Upper lobe of right lung (tissue), 1 donor: ENCODE measurements around the gene KDM6A. TPM values are rescaled to one million over a fixed set of nuclear protein-coding genes. Genes with fewer than 3 reads are reported as not detected.
"Not testable (repeated sequence)": the region's sequence is repeated elsewhere in the genome, so short reads cannot be mapped to it uniquely, and the experiment has no call there.

Experiments
- ATAC-seq: fragments of 200-7000 bp; cut with Tn5 transposase; one replicate; pipeline ENCODE4 v1.9.1; 2020; ENCODE audit warnings: mild to moderate bottlenecking, moderate library complexity
- DNase-seq: peaks from one replicate; pipeline ENCODE4 v3.0.0-alpha.2; 2020
- H3K27ac ChIP-seq: fragments of 200-600 bp; one replicate; pipeline ENCODE4 v1.8.0; 2022
- H3K27me3 ChIP-seq: fragments of 200-600 bp; one replicate; pipeline ENCODE4 v1.8.0; 2022; ENCODE audit warnings: mild to moderate bottlenecking
- H3K36me3 ChIP-seq: fragments of 200-600 bp; one replicate; pipeline ENCODE4 v1.8.0; 2022
- H3K4me1 ChIP-seq: fragments of 200-600 bp; one replicate; pipeline ENCODE4 v1.8.0; 2022
- H3K4me3 ChIP-seq: fragments of 200-600 bp; one replicate; pipeline ENCODE4 v1.8.0; 2022; ENCODE audit warnings: mild to moderate bottlenecking
- H3K9me3 ChIP-seq: fragments of 200-600 bp; one replicate; pipeline ENCODE4 v1.8.0; 2022
- intact Hi-C: fragments of 100-400 bp; cut with DNase I; formaldehyde crosslinking; loops from one replicate; pipeline ENCODE4 v1.11.0; 2022
- total RNA-seq: library from RNA; stranded (reverse); fragmentation: NEBNext Ultra II Directional; extraction: Animal tissue kit (Norgen Biotek cat#: 25700); gene quantifications from one replicate; pipeline ENCODE4 v1.2.1, GENCODE V29; 2021
- TF ChIP-seq, protein P1 (sequence below): fragments of 200-600 bp; IDR thresholded peaks from one replicate; pipeline ENCODE4 v1.8.0; 2022; ENCODE audit warnings: antibody characterized with exemption
- donor health status: DM: no; HTN: yes; CAD: no; lungs with severe emphysema.

The KDM6A gene
- total RNA-seq, 1 donor from 2014 or later, result 24.7 TPM

DNA sequence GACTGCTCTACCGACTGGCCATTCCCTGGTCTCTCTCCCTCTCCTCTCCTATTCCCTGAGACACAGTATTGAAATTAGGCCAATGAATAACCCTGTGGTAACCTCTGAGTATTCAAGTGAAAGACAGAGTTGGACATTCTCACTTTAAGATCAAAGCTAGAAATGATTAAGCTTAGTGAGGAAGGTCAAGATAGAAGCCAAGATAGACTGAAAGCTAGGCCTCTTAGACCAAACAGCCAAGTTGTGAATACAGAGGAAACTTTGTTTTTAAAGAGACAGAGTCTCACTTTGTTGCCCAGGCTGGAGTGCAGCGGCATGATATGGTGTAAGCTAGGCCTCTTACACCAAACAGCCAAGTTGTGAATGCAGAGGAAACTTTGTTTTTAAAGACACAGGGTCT, 64.6 kb downstream of the KDM6A start:
- ATAC-seq, result no peak
- no peak overlapping the region for H3K27ac ChIP-seq
- TF ChIP-seq, protein P1, sequence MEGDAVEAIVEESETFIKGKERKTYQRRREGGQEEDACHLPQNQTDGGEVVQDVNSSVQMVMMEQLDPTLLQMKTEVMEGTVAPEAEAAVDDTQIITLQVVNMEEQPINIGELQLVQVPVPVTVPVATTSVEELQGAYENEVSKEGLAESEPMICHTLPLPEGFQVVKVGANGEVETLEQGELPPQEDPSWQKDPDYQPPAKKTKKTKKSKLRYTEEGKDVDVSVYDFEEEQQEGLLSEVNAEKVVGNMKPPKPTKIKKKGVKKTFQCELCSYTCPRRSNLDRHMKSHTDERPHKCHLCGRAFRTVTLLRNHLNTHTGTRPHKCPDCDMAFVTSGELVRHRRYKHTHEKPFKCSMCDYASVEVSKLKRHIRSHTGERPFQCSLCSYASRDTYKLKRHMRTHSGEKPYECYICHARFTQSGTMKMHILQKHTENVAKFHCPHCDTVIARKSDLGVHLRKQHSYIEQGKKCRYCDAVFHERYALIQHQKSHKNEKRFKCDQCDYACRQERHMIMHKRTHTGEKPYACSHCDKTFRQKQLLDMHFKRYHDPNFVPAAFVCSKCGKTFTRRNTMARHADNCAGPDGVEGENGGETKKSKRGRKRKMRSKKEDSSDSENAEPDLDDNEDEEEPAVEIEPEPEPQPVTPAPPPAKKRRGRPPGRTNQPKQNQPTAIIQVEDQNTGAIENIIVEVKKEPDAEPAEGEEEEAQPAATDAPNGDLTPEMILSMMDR, result no peak
- H3K4me1 ChIP-seq, result peaks cover 10% of the 10 kb centered on the region
- H3K27me3 ChIP-seq, result no peaks in the 10 kb centered on the region
- H3K36me3 ChIP-seq, result no peaks in the 10 kb centered on the region
- intact Hi-C loops, result no loop called here
- H3K9me3 ChIP-seq, result no peaks in the 10 kb centered on the region
- H3K4me3 ChIP-seq, result no peak overlapping the region
- no peak for DNase-seq

DNA sequence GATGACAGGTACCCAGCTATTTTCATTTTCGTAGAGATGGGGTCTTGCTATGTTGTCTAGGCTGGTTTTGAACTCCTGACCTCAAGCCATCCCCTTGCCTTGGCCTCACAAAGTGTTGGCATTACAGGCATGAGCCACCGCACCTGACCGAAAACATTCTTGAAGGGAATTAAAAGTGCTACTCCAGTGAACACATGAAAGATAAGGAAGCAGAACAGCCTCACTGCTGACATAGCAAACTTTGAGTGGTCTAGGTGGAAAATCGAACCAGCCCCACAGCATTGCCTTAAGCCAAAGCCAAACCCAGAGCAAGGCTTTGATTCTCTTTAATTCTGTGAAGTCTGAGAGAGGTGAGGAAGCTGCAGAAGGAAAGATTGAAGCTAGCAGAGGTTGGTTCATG, 65.1 kb downstream of the KDM6A start:
- TF ChIP-seq, protein P1, result no peak
- H3K27me3 ChIP-seq, result no peaks in the 10 kb centered on the region
- ATAC-seq (no peak), DNase-seq (no peak)
- intact Hi-C loops, result no loop called here
- no peaks in the 10 kb centered on the region for H3K36me3 ChIP-seq
- H3K27ac ChIP-seq, result no peak overlapping the region
- H3K4me3 ChIP-seq, result no peak overlapping the region
- H3K4me1 ChIP-seq, result peaks cover 10% of the 10 kb centered on the region
- no peaks in the 10 kb centered on the region for H3K9me3 ChIP-seq

DNA sequence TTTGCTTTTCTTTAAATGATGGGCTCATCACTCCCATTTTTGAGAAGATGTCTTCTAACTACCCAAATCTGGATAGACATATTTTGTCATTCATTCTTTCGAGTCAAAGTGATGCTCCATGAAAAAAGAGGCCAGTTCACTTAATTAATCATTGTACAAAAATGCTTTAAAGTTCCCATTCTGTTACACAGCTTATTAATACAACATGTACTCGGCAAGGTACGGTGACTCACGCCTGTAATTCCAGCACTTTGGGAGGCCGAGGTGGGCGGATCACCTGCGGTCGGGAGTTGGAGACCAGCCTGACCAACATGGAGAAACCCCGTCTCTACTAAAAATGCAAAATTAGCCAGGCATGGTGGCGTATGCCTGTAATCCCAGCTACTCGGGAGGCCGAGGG, 67.6 kb downstream of the KDM6A start:
- ATAC-seq, intact Hi-C loops, H3K27ac ChIP-seq, H3K4me1 ChIP-seq, DNase-seq, H3K27me3 ChIP-seq, H3K36me3 ChIP-seq, H3K9me3 ChIP-seq, H3K4me3 ChIP-seq: not testable (repeated sequence)

DNA sequence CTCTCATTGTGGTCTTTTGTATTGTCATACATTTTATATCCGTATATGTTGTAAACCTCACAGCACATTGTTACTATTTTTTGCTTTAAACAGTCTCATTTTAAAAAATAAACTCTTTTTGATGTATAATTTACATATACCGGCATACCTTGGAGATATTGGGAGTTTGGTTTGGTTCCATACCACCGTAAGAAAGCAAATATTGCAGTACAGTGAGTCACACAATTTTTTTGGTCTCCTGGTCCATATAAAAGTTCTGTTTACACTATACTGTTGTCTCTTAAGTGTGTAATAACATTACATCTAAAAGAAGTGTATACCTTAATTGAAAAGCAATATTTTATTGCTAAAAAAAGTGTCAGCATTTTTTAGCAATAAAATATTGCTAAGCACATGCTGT, 70.0 kb downstream of the KDM6A start:
- no peaks in the 10 kb centered on the region for H3K36me3 ChIP-seq
- ATAC-seq, result no peak
- TF ChIP-seq, protein P1, result no peak
- no peak for DNase-seq
- no peak overlapping the region for H3K27ac ChIP-seq
- no peak overlapping the region for H3K4me3 ChIP-seq
- intact Hi-C loops, result no loop called here
- H3K4me1 ChIP-seq, result no peaks in the 10 kb centered on the region
- H3K27me3 ChIP-seq, result no peaks in the 10 kb centered on the region
- peaks cover 5% of the 10 kb centered on the region for H3K9me3 ChIP-seq

DNA sequence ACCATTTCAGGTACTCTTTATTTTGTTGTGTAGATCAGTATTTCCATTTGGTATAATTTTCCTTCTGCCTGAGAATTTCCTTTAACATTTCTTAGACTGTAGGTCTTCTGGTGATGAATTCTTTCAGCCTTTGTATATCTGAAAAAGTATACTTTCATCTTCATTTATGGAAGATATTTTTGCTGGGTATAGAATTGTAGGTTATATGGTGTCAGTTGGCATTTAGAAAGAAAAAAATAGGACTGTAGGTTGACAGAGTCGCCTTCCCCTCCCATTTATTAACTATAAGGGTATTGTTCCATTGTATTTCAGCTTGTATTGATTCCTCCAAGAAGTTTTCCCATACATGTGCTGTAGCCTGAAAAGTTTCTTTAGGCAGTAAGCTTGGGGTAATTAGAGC, 71.9 kb downstream of the KDM6A start:
- Histone ChIP-seq H3K27ac (no peak overlapping the region), H3K4me3 (no peak overlapping the region), H3K9me3 (peaks cover 5% of the 10 kb centered on the region), H3K4me1 (no peaks in the 10 kb centered on the region), H3K27me3 (no peaks in the 10 kb centered on the region), H3K36me3 (no peaks in the 10 kb centered on the region)
- intact Hi-C loops, result no loop called here
- TF ChIP-seq, protein P1, result no peak
- ATAC-seq (no peak), DNase-seq (no peak)

DNA sequence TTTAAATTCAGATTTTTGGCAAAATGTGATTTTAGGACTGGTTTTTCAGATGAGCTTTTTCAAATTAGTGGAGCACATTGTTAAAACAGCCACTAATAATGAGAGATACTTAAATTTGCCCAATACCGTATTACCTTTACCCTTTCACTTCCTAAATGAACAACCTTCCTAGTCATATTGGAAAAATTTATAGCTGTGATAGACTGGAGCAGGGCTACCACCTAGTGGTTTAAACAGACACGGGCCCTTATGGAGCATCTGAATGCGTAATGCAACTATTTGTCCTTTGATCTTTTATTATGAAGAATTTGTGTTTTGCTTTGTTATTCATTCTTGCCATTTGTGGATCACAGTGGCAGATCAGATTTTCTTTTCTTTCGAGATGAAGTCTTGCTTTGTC, 72.7 kb downstream of the KDM6A start:
- no peaks in the 10 kb centered on the region for H3K36me3 ChIP-seq
- H3K4me1 ChIP-seq, result no peaks in the 10 kb centered on the region
- intact Hi-C loops, result no loop called here
- TF ChIP-seq, protein P1, result peak; percentile 26
- DNase-seq (no peak), ATAC-seq (no peak)
- H3K27me3 ChIP-seq, result no peaks in the 10 kb centered on the region
- peaks cover 5% of the 10 kb centered on the region for H3K9me3 ChIP-seq
- H3K4me3 ChIP-seq, result no peak overlapping the region
- H3K27ac ChIP-seq, result no peak overlapping the region
